HepG2 (cell line): ENCODE results near the gene PPP1R12A. TPM values are rescaled to one million over a fixed set of nuclear protein-coding genes. Genes with fewer than 3 reads are reported as not detected.

Experiments
- AGO1 ChIP-seq: fragments of 200-400 bp; formaldehyde crosslinking; IDR thresholded peaks from 2 replicates; pipeline ENCODE4 v1.6.1; 2017; ENCODE audit warnings: mild to moderate bottlenecking, low read depth, low read length, moderate library complexity; ENCODE audit not compliant: poor library complexity, severe bottlenecking
- HDAC6 ChIP-seq: fragments of 200-600 bp; sonication (generic); IDR thresholded peaks from 2 replicates; pipeline ENCODE4 v1.7.0; 2017; ENCODE audit warnings: mild to moderate bottlenecking, antibody characterized with exemption, low read length, low read depth
- IRX3 ChIP-seq: sonication (generic); formaldehyde crosslinking; IDR thresholded peaks from 2 replicates; pipeline ENCODE4 v1.8.1; 2023; ENCODE audit warnings: mild to moderate bottlenecking, low read depth, missing genetic modification reagents, borderline replicate concordance
- KDM6A ChIP-seq: IDR thresholded peaks from 2 replicates; pipeline ENCODE4 v1.6.1; 2016; ENCODE audit warnings: low read depth
- KMT2A ChIP-seq: sonication (generic); formaldehyde crosslinking; IDR thresholded peaks from 2 replicates; pipeline ENCODE4 v1.4.0; 2020; ENCODE audit warnings: missing genetic modification reagents
- MED1 ChIP-seq: sonication (generic); formaldehyde crosslinking; IDR thresholded peaks from 2 replicates; pipeline ENCODE4 v1.4.0; 2020; ENCODE audit warnings: missing genetic modification reagents
- MEF2D ChIP-seq: sonication (generic); formaldehyde crosslinking; IDR thresholded peaks from 2 replicates; pipeline ENCODE4 v1.5.1; 2020; ENCODE audit warnings: mild to moderate bottlenecking, missing genetic modification reagents
- PHF8 ChIP-seq: sonication (generic); formaldehyde crosslinking; IDR thresholded peaks from 2 replicates; pipeline ENCODE4 v1.5.0; 2020; ENCODE audit warnings: missing genetic modification reagents
- SMAD3 ChIP-seq: sonication (generic); formaldehyde crosslinking; IDR thresholded peaks from 2 replicates; pipeline ENCODE4 v1.4.0; 2020; ENCODE audit warnings: missing genetic modification reagents
- SMARCE1 ChIP-seq: fragments of 450-650 bp; IDR thresholded peaks from 2 replicates; pipeline ENCODE4 v1.6.1; 2017; ENCODE audit warnings: borderline replicate concordance
- TSC22D2 ChIP-seq: sonication (generic); formaldehyde crosslinking; IDR thresholded peaks from 2 replicates; pipeline ENCODE4 v1.5.1; 2020; ENCODE audit warnings: missing genetic modification reagents, mild to moderate bottlenecking, borderline replicate concordance
- ZC3H4 ChIP-seq: sonication (generic); formaldehyde crosslinking; IDR thresholded peaks from 2 replicates; pipeline ENCODE4 v1.4.0; 2020; ENCODE audit warnings: missing genetic modification reagents, borderline replicate concordance
- ZFYVE20 ChIP-seq: sonication (generic); formaldehyde crosslinking; IDR thresholded peaks from 2 replicates; pipeline ENCODE4 v1.8.0; 2023; ENCODE audit warnings: low read depth, mild to moderate bottlenecking, moderate library complexity, missing genetic modification reagents, borderline replicate concordance
- ZNF101 ChIP-seq: sonication (generic); formaldehyde crosslinking; IDR thresholded peaks from 2 replicates; pipeline ENCODE4 v1.4.0; 2020; ENCODE audit warnings: mild to moderate bottlenecking, low read depth, missing genetic modification reagents, borderline replicate concordance
- ZNF224 ChIP-seq: sonication (generic); formaldehyde crosslinking; IDR thresholded peaks from 2 replicates; pipeline ENCODE4 v1.5.0; 2020; ENCODE audit warnings: mild to moderate bottlenecking, missing genetic modification reagents
- ZNF510 ChIP-seq: sonication (generic); formaldehyde crosslinking; IDR thresholded peaks from 2 replicates; pipeline ENCODE4 v1.4.0; 2020; ENCODE audit warnings: low read depth, mild to moderate bottlenecking, missing genetic modification reagents
- ZNF619 ChIP-seq: sonication (generic); formaldehyde crosslinking; IDR thresholded peaks from 2 replicates; pipeline ENCODE4 v1.4.0; 2020; ENCODE audit warnings: mild to moderate bottlenecking, missing genetic modification reagents
- polyA plus RNA-seq, 8 experiments: library from polyadenylated mRNA; depleted of rRNA in 3 of 8; stranded (reverse) in 7 of 8; unstranded in 1 of 8; fragments of >200 nt; fragmentation: Illumina TruSeq in 4 of 8; extraction: Trizol in 4 of 8; gene quantifications; 2 replicates each; pipeline versions ENCODE4 v1.2.1 to v1.2.3, GENCODE V29; 2011 to 2016; ENCODE audit warnings: low read depth in 4 of 8, missing spikeins in 1 of 8, mixed read lengths in 1 of 8; ENCODE audit not compliant: insufficient read depth in 1 of 8
- total RNA-seq, 5 experiments: library from RNA; depleted of rRNA; stranded (reverse); fragments of >200 nt; fragmentation: Illumina TruSeq; extraction: Trizol; gene quantifications; 2 replicates each; pipeline ENCODE4 v1.2.3, GENCODE V29; 2016; ENCODE audit warnings: low read depth in 1 of 5
- TF ChIP-seq, protein P1 (sequence below): sonication (generic); formaldehyde crosslinking; IDR thresholded peaks from 2 replicates; pipeline ENCODE4 v1.4.0; 2020; ENCODE audit warnings: mild to moderate bottlenecking, missing genetic modification reagents
- TF ChIP-seq, protein P2 (sequence below): sonication (generic); formaldehyde crosslinking; IDR thresholded peaks from 2 replicates; pipeline ENCODE4 v1.4.0; 2020; ENCODE audit warnings: mild to moderate bottlenecking, missing genetic modification reagents
- TF ChIP-seq, protein P3 (sequence below): sonication (generic); formaldehyde crosslinking; IDR thresholded peaks from 2 replicates; pipeline ENCODE4 v1.9.0; 2022; ENCODE audit warnings: missing genetic modification reagents, mild to moderate bottlenecking, borderline replicate concordance

Gene PPP1R12A
- total and polyA plus RNA-seq, 2 of the 13 experiments (the other 11 are each of a cell fraction or from before 2014, with no cell fraction given) = 23.8 to 50.0 TPM

DNA sequence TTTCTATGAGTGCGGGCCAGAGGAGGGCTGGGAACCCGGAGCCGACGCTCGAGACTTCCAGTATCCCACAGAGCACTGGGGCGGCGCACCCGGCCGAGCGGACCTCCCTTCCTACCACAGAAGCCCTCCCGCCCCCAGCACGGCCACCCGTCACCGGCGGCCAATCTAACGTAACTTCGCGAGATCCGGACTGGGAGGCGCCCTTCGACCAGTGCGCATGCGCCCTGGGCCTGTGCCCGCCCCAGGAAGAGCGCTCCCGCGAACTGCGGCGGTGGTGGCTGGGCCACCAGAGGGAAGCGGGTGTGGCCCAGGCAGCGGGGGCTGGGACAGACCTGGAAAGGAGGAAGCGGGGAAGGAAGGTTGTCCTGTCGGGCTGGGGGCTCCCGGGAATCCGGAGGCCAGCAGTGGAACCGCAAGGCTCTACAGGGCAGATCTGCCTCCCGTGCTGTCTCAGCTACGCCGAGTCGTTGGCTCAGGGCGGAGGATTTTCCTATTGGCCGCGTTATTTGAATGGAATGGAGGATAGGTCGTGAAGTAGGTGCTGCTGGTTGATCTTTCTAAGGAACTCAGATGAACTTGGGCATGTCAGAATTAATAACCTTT is at the start of gene PPP1R12A (continued):
- 0 out of 2 replicates have a peak, but pooled peaks have one; percentile 32 for TF ChIP-seq ZFYVE20 (CRISPR knock-in tag)
- TF ChIP-seq MEF2D (CRISPR knock-in tag) = peak; percentile 68
- no peak for TF ChIP-seq HDAC6
- TF ChIP-seq, protein P1, sequence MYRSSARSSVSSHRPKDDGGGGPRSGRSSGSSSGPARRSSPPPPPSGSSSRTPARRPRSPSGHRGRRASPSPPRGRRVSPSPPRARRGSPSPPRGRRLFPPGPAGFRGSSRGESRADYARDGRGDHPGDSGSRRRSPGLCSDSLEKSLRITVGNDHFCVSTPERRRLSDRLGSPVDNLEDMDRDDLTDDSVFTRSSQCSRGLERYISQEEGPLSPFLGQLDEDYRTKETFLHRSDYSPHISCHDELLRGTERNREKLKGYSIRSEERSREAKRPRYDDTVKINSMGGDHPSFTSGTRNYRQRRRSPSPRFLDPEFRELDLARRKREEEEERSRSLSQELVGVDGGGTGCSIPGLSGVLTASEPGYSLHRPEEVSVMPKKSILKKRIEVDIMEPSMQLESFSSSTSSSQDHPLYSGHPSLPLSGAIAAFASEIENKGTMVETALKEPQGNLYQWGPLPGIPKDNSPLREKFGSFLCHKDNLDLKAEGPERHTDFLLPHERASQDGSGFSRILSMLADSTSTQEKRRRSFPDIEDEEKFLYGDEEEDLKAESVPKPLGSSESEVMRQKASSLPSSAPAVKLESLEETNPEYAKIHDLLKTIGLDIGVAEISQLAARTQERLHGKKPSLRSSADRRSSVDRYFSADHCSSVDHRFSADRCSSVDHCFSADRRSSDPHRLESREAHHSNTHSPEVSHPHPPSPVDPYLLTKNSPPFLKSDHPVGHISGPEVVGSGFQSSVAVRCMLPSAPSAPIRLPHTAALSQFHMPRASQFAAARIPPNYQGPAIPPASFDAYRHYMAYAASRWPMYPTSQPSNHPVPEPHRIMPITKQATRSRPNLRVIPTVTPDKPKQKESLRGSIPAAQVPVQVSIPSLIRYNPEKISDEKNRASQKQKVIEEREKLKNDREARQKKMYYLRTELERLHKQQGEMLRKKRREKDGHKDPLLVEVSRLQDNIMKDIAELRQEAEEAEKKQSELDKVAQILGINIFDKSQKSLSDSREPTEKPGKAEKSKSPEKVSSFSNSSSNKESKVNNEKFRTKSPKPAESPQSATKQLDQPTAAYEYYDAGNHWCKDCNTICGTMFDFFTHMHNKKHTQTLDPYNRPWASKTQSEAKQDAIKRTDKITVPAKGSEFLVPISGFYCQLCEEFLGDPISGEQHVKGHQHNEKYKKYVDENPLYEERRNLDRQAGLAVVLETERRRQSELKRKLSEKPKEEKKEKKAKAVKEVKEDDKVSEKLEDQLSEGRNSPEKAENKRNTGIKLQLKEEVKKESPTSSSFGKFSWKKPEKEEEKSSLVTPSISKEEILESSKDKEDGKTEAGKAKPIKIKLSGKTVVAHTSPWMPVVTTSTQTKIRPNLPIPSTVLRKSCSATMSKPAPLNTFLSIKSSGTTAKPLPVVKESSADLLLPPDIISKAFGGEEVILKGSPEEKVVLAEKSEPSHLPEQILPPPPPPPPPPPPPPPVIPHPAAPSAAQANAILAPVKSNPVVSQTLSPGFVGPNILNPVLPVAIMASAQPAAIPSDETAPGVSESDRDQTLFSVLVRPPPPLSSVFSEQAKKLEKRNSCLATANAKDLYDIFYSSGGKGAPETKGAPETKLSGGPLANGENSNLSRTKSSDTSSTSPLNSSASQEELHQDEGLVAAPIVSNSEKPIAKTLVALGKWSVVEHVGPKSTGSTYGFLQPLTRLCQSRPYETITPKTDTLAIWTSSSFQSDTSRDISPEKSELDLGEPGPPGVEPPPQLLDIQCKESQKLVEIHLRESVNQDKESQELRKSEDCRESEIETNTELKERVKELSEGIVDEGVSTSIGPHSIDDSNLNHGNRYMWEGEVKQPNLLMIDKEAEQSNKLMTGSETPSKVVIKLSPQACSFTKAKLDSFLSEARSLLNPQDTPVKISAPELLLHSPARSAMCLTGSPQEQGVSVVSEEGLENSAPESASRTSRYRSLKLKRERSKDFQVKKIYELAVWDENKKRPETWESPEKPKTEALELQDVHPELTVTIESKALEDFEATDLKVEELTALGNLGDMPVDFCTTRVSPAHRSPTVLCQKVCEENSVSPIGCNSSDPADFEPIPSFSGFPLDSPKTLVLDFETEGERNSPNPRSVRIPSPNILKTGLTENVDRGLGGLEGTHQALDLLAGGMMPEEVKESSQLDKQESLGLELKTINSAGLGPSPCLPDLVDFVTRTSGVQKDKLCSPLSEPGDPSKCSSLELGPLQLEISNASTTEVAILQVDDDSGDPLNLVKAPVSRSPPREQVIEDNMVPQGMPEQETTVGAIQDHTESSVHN = no peak
- no peak for TF ChIP-seq SMARCE1
- no peak for TF ChIP-seq ZC3H4 (CRISPR knock-in tag)
- no peak for TF ChIP-seq ZNF101 (CRISPR knock-in tag)
- peak; percentile 69; the same call in 1 of the 2 replicates for TF ChIP-seq ZNF619 (CRISPR knock-in tag)
- TF ChIP-seq SMAD3 (CRISPR knock-in tag) = peak; percentile 61; the same call in 1 of the 2 replicates
- TF ChIP-seq KDM6A (CRISPR knock-in tag) = no peak
- peak; percentile 20; the same call in 1 of the 2 replicates for TF ChIP-seq TSC22D2 (CRISPR knock-in tag)
- TF ChIP-seq IRX3 (CRISPR knock-in tag) = no peak
- TF ChIP-seq, protein P2, sequence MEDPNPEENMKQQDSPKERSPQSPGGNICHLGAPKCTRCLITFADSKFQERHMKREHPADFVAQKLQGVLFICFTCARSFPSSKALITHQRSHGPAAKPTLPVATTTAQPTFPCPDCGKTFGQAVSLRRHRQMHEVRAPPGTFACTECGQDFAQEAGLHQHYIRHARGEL = no peak
- TF ChIP-seq ZNF510 = no peak
- TF ChIP-seq KMT2A (CRISPR knock-in tag) = peak; percentile 36; the same call in 1 of the 2 replicates
- peak; percentile 69 for TF ChIP-seq MED1 (CRISPR knock-in tag)
- TF ChIP-seq PHF8 = peak; percentile 84
- no peak for TF ChIP-seq ZNF224 (CRISPR knock-in tag)
- TF ChIP-seq AGO1 = no peak
- TF ChIP-seq, protein P3, sequence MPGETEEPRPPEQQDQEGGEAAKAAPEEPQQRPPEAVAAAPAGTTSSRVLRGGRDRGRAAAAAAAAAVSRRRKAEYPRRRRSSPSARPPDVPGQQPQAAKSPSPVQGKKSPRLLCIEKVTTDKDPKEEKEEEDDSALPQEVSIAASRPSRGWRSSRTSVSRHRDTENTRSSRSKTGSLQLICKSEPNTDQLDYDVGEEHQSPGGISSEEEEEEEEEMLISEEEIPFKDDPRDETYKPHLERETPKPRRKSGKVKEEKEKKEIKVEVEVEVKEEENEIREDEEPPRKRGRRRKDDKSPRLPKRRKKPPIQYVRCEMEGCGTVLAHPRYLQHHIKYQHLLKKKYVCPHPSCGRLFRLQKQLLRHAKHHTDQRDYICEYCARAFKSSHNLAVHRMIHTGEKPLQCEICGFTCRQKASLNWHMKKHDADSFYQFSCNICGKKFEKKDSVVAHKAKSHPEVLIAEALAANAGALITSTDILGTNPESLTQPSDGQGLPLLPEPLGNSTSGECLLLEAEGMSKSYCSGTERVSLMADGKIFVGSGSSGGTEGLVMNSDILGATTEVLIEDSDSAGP (CRISPR knock-in tag) = peak; percentile 62; the same call in 1 of the 2 replicates
